Activated CD4-positive, alpha-beta memory T cell treated with anti-CD3 and anti-CD28 coated beads, Interleukin-2, amount 10 ng/mL, durations not matched to agents 7 days and 5 days (primary cell): ENCODE measurements around the gene LOC128125822.
"Not testable (repeated sequence)": the region's sequence is repeated elsewhere in the genome, so short reads cannot be mapped to it uniquely, and the experiment has no call there.

Source experiments
- CTCF ChIA-PET: fragments of 350-600 bp; sonication (Branson Sonifier 250); formaldehyde crosslinking; loops from one replicate; lab custom pipeline; 2021; ENCODE audit warnings: antibody characterized with exemption, inconsistent platforms; lab: Charles Lee
- POLR2A ChIA-PET: fragments of 350-600 bp; sonication (Branson Sonifier 250); formaldehyde crosslinking; loops from one replicate; lab custom pipeline; 2021; ENCODE audit warnings: antibody characterized with exemption; lab: Charles Lee
- DNase-seq: peaks from one replicate; pipeline ENCODE4 v3.0.0-alpha.2; 2020
- H3K27ac Mint-ChIP-seq: one replicate; pipeline ENCODE4 v1.8.0; 2021; ENCODE audit warnings: mild to moderate bottlenecking, mixed read lengths
- H3K27me3 Mint-ChIP-seq: one replicate; pipeline ENCODE4 v1.8.0; 2021; ENCODE audit warnings: mixed read lengths
- H3K36me3 Mint-ChIP-seq: one replicate; pipeline ENCODE4 v1.8.0; 2021; ENCODE audit warnings: low read depth, mixed read lengths
- H3K4me1 Mint-ChIP-seq: one replicate; pipeline ENCODE4 v1.8.0; 2021; ENCODE audit warnings: mixed read lengths
- H3K4me3 Mint-ChIP-seq: one replicate; pipeline ENCODE4 v1.8.0; 2021; ENCODE audit warnings: mild to moderate bottlenecking, mixed read lengths
- H3K9me3 Mint-ChIP-seq: one replicate; pipeline ENCODE4 v1.8.0; 2021; ENCODE audit warnings: mixed read lengths

LOC128125822 gene

DNA sequence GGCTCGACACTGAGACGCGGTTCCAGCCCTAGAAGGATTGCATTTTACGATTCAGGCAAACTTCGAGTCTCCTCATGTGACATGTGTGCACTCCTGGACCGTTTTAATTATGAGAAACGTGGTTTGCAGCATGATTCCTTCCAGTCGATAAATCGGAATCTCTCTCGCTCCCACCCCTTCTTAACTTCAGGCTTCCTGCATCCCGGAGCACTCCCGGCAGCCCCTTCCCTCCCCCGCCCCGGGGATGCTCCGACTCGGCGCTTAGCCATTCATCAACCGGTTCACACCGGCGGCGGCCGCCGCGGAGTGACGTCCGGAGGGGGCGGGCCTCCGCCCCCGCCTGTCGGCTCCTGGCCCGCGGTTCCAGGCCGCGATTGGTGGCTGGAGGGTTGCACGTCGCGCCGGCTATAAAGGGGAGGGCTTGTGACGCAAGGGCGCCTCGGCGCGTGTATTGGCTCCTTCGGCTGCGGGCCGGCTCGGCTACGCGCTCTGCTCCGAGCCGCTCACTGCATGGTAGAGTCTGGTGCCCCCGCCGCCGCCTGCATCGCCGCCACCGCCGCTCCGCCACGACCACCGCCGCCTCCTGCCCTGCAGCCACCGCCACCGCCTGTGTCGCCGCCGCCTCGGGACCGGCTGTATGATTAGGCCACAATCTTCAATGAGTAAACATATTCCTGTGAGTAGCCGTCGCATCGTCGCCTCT lies at the start of gene LOC128125822, which contains the start of gene PTP4A1:
LOC128125822 (plus strand) TSS at position 437 of the 703 bp plus-strand sequence.
PTP4A1 (plus strand) TSS at position 437 of the 703 bp plus-strand sequence. CDS start 4,401 bp downstream, outside the sequence.
- no peaks in the 10 kb centered on the region for H3K9me3 Mint-ChIP-seq
- ChIA-PET CTCF (interaction anchor here (2.8 kb wide), 1 partner anchor 64 kb away, joined by 22 read pairs; the partner anchor contains the start of gene PHF3), POLR2A (interaction anchor here (1.7 kb wide), 1 partner anchor 43 kb away, joined by 6 read pairs; no protein-coding TSS in a partner anchor)
- peak within 1 kb of the TSS; percentile 96 for H3K27ac Mint-ChIP-seq
- peak within 1 kb of the TSS; percentile 95 for H3K4me3 Mint-ChIP-seq
- H3K36me3 Mint-ChIP-seq: peaks cover 25% of the 10 kb centered on the region
- no peaks in the 10 kb centered on the region for H3K27me3 Mint-ChIP-seq
- H3K4me1 Mint-ChIP-seq: peaks cover 40% of the 10 kb centered on the region
- DNase-seq: peak; percentile 97

DNA sequence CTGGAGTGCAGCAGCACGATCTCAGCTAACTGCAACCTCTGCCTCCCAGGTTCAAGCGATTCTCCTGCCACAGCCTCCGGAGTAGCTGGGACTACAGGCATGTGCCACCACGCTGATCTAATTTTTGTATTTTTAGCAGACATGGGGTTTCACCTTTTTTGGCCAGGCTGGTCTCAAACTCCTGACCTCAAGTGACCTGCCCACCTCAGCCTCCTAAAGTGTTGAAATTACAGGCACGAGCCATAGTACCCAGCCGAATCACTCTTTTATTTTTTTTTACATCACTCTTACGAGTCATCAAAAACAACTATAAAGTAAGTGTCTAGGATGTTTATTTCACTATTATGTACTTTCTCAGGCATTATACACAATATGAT lies 49.4 kb upstream of the LOC128125822 start:
- H3K4me3 Mint-ChIP-seq, POLR2A ChIA-PET, H3K27me3 Mint-ChIP-seq, H3K9me3 Mint-ChIP-seq, H3K36me3 Mint-ChIP-seq, H3K27ac Mint-ChIP-seq, CTCF ChIA-PET, DNase-seq: not testable (repeated sequence)
- H3K4me1 Mint-ChIP-seq: peaks cover 37% of the 10 kb centered on the region

- CTCF ChIA-PET: no interaction called here
- Mint-ChIP-seq H3K27ac (no peak overlapping the region), H3K36me3 (peaks cover 7% of the 10 kb centered on the region), H3K9me3 (peaks cover 8% of the 10 kb centered on the region), H3K4me3 (no peak overlapping the region), H3K4me1 (peaks cover 43% of the 10 kb centered on the region), H3K27me3 (peaks cover 3% of the 10 kb centered on the region)
- no peak for DNase-seq
- POLR2A ChIA-PET: interaction anchor here (1.5 kb wide), 1 partner anchor 50 kb away, joined by 4 read pairs; no protein-coding TSS in a partner anchor
Measured at GRCh38 chr6:63523630-63524029, 48.6 kb upstream of the LOC128125822 start.

DNA sequence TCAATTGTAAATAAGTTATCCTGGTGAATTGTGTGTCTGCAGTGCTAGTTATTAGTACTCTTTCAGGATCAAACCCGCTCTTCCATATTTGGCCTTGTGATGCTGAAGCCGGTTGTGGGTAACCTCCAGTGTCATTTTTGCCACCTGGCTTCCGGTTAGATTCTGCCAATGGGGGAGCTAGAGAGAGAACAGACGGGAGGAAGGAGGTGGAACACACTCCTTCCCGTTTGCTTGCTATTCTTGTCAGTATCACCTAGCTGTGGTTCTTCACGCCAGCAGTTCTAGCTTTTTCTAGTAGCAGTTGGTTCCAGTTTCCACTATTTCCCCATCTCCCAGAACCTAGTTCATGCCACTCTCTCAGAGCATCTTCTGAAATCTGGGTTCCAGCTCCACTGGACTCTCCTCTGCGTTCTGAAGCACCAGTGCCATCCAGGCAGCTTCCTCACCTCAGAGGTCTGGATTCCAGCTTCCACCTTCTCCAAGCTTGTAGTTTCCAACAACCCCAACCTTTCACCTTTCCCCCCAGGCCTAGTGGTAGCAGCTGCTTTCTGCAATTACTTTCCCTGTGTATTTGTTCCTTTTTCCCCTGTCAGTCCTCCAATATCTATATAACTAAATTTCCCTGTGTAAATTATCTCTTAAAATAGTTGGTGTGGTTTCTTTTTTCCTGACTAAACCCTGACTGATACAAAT lies 46.9 kb upstream of the LOC128125822 start:
- H3K36me3 Mint-ChIP-seq: peaks cover 7% of the 10 kb centered on the region
- DNase-seq: peak; percentile 28
- H3K27ac Mint-ChIP-seq: peak overlapping the region; percentile 60
- peaks cover 3% of the 10 kb centered on the region for H3K27me3 Mint-ChIP-seq
- H3K4me1 Mint-ChIP-seq: peaks cover 45% of the 10 kb centered on the region
- ChIA-PET CTCF (interaction anchor here (1.3 kb wide), 1 partner anchor 48 kb away, joined by 3 read pairs; no protein-coding TSS in a partner anchor), POLR2A (interaction anchor here (1.6 to 1.7 kb wide), 2 partner anchors 48 to 49 kb away, joined by 4 to 5 read pairs; no protein-coding TSS in a partner anchor)
- H3K9me3 Mint-ChIP-seq: peaks cover 8% of the 10 kb centered on the region
- no peak overlapping the region for H3K4me3 Mint-ChIP-seq

- Mint-ChIP-seq H3K9me3 (peaks cover 6% of the 10 kb centered on the region), H3K36me3 (peaks cover 9% of the 10 kb centered on the region), H3K27ac (no peak overlapping the region), H3K27me3 (no peaks in the 10 kb centered on the region), H3K4me3 (no peak overlapping the region), H3K4me1 (peaks cover 48% of the 10 kb centered on the region)
- CTCF ChIA-PET: interaction anchor here (1.1 kb wide), 1 partner anchor 48 kb away, joined by 3 read pairs; no protein-coding TSS in a partner anchor
- POLR2A ChIA-PET: interaction anchor here (1.3 kb wide), 1 partner anchor 109 kb away, joined by 3 read pairs; the partner anchor contains the start of gene PHF3
- no peak for DNase-seq
Measured at GRCh38 chr6:63526931-63527330, 45.3 kb upstream of the LOC128125822 start.

DNA sequence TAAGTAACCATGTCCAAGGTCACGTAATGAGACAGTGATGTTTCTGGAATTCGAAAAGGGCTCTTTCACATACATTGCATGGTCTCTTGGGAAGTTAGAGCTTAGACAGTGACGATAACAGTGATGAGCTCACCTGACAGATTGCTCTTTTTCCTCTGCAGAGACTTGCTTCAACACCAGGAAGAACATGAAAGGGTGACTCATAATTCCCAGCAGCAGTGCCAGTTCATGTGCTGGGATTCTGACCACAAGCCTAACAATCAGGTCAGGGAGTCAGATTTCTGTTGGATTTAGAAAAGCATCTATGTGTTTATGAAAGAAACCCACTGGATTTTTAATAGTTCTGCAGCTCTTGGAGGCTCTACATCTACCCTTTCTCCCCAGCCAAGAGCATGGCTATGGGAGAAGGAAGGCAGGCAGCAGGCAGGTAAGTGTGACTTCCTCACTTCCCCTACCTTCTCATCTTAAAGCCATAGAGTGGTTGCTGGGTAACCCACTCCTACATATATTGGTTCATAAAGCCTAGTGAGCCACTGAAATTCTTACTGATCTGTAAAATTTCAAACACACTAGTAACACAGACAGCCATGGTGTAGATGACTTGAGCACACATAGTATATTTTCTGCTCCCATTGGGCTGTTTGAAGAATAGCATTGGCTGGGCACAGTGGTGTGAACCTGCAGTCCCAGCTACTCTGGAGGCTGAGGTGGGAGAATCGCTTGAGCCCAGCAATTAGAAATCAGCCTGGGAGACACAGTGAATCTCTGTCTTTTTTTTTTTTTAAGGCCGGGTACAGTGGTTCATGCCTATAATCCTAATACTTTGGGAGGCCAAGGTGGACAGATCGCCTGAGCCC lies 44.4 kb upstream of the LOC128125822 start:
- Mint-ChIP-seq H3K4me1 (peaks cover 47% of the 10 kb centered on the region), H3K27me3 (no peaks in the 10 kb centered on the region), H3K4me3 (no peak overlapping the region), H3K36me3 (peaks cover 9% of the 10 kb centered on the region), H3K9me3 (peaks cover 6% of the 10 kb centered on the region), H3K27ac (peak overlapping the region; percentile 77)
- ChIA-PET CTCF (interaction anchor here (1.1 kb wide), 1 partner anchor 47 kb away, joined by 3 read pairs; no protein-coding TSS in a partner anchor), POLR2A (interaction anchor here (0.7 to 1.6 kb wide), 3 partner anchors 46 to 108 kb away, joined by 3 to 5 read pairs (median 3); partner anchors contain the start of gene PHF3)
- no peak for DNase-seq

DNA sequence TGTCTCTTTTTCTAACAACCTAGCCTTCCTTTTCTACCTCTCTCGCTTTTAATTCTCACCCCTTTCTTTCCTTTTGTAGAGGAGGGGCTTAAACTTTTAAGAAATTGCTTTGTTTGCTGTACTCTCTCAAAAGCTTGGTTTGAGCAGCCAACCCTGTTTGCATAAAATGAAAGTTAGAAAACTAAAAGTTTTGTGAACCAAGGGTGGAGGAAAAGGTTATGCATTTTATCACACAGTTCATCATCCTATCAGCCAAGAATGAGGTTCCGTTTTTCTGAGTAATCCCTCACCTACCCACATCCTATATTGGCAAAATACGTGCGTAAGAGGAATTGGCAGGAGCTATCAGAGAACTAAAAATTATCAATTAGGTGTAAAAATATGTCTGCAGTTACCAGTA lies 42.8 kb upstream of the LOC128125822 start:
- DNase-seq: no peak
- CTCF ChIA-PET: interaction anchor here (1.2 kb wide), 1 partner anchor 44 kb away, joined by 4 read pairs; no protein-coding TSS in a partner anchor
- Mint-ChIP-seq H3K27me3 (no peaks in the 10 kb centered on the region), H3K9me3 (peaks cover 6% of the 10 kb centered on the region), H3K36me3 (peaks cover 9% of the 10 kb centered on the region), H3K4me3 (peak overlapping the region; percentile 62), H3K4me1 (peaks cover 45% of the 10 kb centered on the region), H3K27ac (peak overlapping the region; percentile 97)
- POLR2A ChIA-PET: interaction anchor here (0.6 to 1.8 kb wide), 5 partner anchors 10 to 106 kb away, joined by 3 to 17 read pairs (median 4); partner anchors contain the start of genes LOC128125822, PHF3 and PTP4A1

DNA sequence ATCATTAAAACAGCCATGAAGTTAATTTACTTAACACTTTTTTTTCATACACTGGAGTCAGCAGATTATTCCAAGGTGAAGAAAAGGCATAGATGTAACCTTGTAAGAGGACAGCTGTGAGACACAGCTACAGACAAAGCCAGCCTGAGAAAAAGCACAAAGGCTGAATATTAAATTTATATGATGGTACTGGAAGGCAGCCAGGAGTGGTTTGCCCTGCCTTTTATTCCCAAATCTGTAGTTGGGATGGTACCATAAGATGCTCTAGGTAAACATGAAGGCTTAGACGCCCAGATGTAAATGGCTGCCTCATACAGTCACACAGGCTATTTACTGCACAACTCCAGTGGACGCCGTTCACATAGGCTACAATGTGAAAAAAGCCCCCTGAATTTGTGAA lies 42.1 kb upstream of the LOC128125822 start:
- ChIA-PET POLR2A (interaction anchor here (0.6 to 1.8 kb wide), 5 partner anchors 11 to 44 kb away, joined by 3 to 17 read pairs (median 5); partner anchors contain the start of genes LOC128125822 and PTP4A1), CTCF (interaction anchor here (1.2 kb wide), 1 partner anchor 44 kb away, joined by 4 read pairs; no protein-coding TSS in a partner anchor)
- H3K27me3 Mint-ChIP-seq: no peaks in the 10 kb centered on the region
- peaks cover 4% of the 10 kb centered on the region for H3K9me3 Mint-ChIP-seq
- H3K36me3 Mint-ChIP-seq: peaks cover 7% of the 10 kb centered on the region
- H3K4me3 Mint-ChIP-seq: no peak overlapping the region
- peaks cover 42% of the 10 kb centered on the region for H3K4me1 Mint-ChIP-seq
- peak overlapping the region; percentile 97 for H3K27ac Mint-ChIP-seq
- no peak for DNase-seq

GRCh38 chr6:63530991-63531390 lies 41.3 kb upstream of the LOC128125822 start:
- Mint-ChIP-seq H3K4me3 (no peak overlapping the region), H3K9me3 (peaks cover 2% of the 10 kb centered on the region), H3K4me1 (peaks cover 36% of the 10 kb centered on the region), H3K36me3 (peaks cover 2% of the 10 kb centered on the region), H3K27ac (no peak overlapping the region), H3K27me3 (no peaks in the 10 kb centered on the region)
- CTCF ChIA-PET: no interaction called here
- POLR2A ChIA-PET: interaction anchor here (1.0 kb wide), 1 partner anchor 42 kb away, joined by 5 read pairs; no protein-coding TSS in a partner anchor
- no peak for DNase-seq

- Mint-ChIP-seq H3K4me1 (peaks cover 26% of the 10 kb centered on the region), H3K36me3 (peaks cover 2% of the 10 kb centered on the region), H3K27me3 (peaks cover 4% of the 10 kb centered on the region), H3K9me3 (peaks cover 2% of the 10 kb centered on the region), H3K27ac (no peak overlapping the region), H3K4me3 (no peak overlapping the region)
- CTCF ChIA-PET: interaction anchor here (1.2 to 1.4 kb wide), 2 partner anchors 11 to 66 kb away, joined by 3 read pairs; no protein-coding TSS in a partner anchor
- POLR2A ChIA-PET: interaction anchor here (0.7 to 1.7 kb wide), 2 partner anchors 41 to 103 kb away, joined by 3 to 7 read pairs; partner anchors contain the start of gene PHF3
- DNase-seq: no peak
Measured at GRCh38 chr6:63533026-63533425, 39.3 kb upstream of the LOC128125822 start.

- POLR2A ChIA-PET: interaction anchor here (0.7 to 1.7 kb wide), 2 partner anchors 40 to 102 kb away, joined by 3 to 7 read pairs; partner anchors contain the start of gene PHF3
- Mint-ChIP-seq H3K27me3 (peaks cover 4% of the 10 kb centered on the region), H3K9me3 (peaks cover 2% of the 10 kb centered on the region), H3K36me3 (peaks cover 2% of the 10 kb centered on the region), H3K4me3 (no peak overlapping the region), H3K27ac (no peak overlapping the region), H3K4me1 (peaks cover 20% of the 10 kb centered on the region)
- CTCF ChIA-PET: no interaction called here
- no peak for DNase-seq
Measured at GRCh38 chr6:63533952-63534351, 38.3 kb upstream of the LOC128125822 start.
